Measurements from ENCODE around the gene COL27A1. TPM values are rescaled to one million over a fixed set of nuclear protein-coding genes. Genes with fewer than 3 reads are reported as not detected.
A peak's percentile ranks its signal among the peaks of the same experiment; 100 is the strongest.

The COL27A1 gene
- total and polyA plus RNA-seq, 8 donors, result 15.8 to 180 (median 147) TPM

DNA sequence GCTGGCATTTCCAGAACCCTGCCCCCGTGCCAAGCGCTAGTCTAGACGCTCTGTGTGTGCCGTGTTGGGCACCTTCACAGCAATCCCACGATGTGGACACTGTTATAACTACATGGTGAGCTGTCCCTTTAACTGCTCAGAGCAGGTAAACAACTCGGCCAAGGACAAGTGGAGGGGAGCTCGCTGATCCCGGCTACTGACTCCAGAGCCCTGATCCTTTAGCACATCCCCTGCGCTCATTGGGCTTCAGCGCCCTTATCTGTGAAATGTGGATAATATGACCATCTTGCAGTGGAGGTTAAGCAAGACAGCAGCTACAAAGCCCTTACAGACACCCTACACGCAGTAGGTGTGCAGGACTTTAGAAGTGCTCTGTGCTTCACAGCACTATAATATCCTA, 190.8 kb downstream of the COL27A1 start:
- Histone ChIP-seq H3K27ac (no peak overlapping the region), H3K27me3 (no peaks in the 10 kb centered on the region), H3K36me3 (peaks cover 0 to 100% of the 10 kb centered on the region in 2 donors), H3K9me3 (no peaks in the 10 kb centered on the region), H3K4me3 (no peak overlapping the region), H3K4me1 (peaks cover 10 to 21% of the 10 kb centered on the region in 2 donors)
- intact Hi-C loops (cut with DNase I), result no loop called here
- no peak for ATAC-seq
- DNase-seq, result no peak
- no peak for TF ChIP-seq CTCF (IDR thresholded peaks at IDR 0.05)

- intact Hi-C loops (cut with DNase I), result no loop called here
- H3K27me3 ChIP-seq, result no peaks in the 10 kb centered on the region
- ATAC-seq (no peak), DNase-seq (no peak)
- H3K9me3 ChIP-seq, result no peaks in the 10 kb centered on the region
- peaks cover 0 to 100% of the 10 kb centered on the region in 2 donors for H3K36me3 ChIP-seq
- no peak overlapping the region for H3K4me3 ChIP-seq
- peaks cover 10 to 24% of the 10 kb centered on the region in 2 donors for H3K4me1 ChIP-seq
- TF ChIP-seq CTCF (IDR thresholded peaks at IDR 0.05), result no peak
- no peak overlapping the region for H3K27ac ChIP-seq
Measured at GRCh38 chr9:114347675-114348074, 192.3 kb downstream of the COL27A1 start.

GRCh38 chr9:114348261-114348905, 193.0 kb downstream of the COL27A1 start:
- no peak for TF ChIP-seq CTCF (IDR thresholded peaks at IDR 0.05)
- peaks cover 0 to 100% of the 10 kb centered on the region in 2 donors for H3K36me3 ChIP-seq
- no peak overlapping the region for H3K4me3 ChIP-seq
- peaks cover 10 to 24% of the 10 kb centered on the region in 2 donors for H3K4me1 ChIP-seq
- H3K27ac ChIP-seq, result peak overlapping the region; percentile 49 to 60
- intact Hi-C loops (cut with DNase I), result no loop called here
- no peak for ATAC-seq
- no peak for DNase-seq
- no peaks in the 10 kb centered on the region for H3K27me3 ChIP-seq
- H3K9me3 ChIP-seq, result no peaks in the 10 kb centered on the region

DNA sequence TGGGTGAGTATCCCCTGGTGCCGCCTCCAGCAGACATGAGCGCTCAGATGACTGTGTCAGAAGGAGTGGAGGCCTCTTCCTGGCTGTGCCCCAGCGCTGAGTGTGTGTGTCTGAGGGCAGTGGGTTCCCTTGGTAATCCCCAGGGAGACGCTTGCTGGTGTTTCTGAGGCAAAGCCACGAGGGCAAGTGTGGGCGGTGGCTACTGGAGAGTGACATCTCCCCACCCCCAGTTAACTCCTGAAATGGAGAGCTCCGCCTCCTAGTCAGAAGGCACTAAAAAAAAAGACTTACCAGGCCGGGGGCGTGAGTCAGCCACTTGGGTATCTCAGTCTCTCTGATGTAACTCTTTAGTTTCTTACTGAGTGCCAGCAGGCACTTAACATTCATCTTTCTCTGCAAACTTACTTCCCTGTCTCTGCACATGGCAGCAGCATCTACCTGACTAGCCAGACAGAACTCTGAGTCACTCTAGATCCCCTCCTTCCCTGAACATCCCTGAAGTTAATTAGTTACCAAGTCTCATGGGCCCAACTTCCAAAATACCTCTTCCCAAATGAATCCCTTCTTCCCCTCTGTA, 193.7 kb downstream of the COL27A1 start:
- peaks cover 10 to 24% of the 10 kb centered on the region in 2 donors for H3K4me1 ChIP-seq
- peak overlapping the region; percentile 49 to 60 for H3K27ac ChIP-seq
- ATAC-seq, result peak; percentile 96
- DNase-seq, result peak in 3 of 4 donors; percentile 59 to 92 (median 89)
- no peaks in the 10 kb centered on the region for H3K9me3 ChIP-seq
- no peaks in the 10 kb centered on the region for H3K27me3 ChIP-seq
- H3K4me3 ChIP-seq, result no peak overlapping the region
- TF ChIP-seq CTCF (IDR thresholded peaks at IDR 0.05), result no peak
- intact Hi-C loops (cut with DNase I), result no loop called here
- H3K36me3 ChIP-seq, result peaks cover 0 to 100% of the 10 kb centered on the region in 2 donors

DNA sequence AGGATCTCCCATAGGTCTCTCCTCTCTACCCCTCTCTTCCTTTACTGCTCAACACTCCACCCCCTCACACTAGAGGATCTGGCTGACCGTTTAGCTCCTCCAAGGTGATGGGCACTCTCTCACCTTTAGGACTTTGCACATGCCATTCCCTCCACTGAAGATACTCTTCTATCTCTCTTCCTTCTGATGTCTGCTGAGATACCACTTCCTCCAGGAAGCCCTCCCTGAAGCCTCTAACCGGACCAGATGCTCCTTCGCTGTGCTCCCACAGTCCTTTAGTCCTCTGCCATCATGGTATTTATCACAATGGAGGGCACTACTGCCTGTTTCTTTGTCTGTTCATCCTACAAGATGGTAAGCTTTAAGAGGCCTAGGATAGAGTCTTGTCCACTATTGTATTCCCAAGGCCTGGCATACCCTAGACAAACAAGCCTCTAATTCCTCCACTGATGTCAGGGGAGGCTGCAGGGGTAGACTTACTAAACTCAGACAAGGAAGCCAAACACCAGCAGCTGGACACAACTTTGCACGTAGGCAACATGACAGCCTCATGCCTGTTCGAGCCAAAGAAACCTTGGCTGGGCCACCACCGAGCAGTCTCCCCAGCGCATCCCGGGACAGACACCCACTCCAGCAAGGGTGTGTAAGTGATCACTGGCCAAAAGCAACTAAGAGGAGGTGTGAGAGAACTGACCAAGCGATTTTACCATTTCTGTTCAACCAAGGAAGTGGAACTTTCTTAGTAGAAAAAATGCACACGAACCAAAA, 194.6 kb downstream of the COL27A1 start:
- Histone ChIP-seq H3K36me3 (peaks cover 0 to 100% of the 10 kb centered on the region in 2 donors), H3K9me3 (no peaks in the 10 kb centered on the region), H3K4me1 (peaks cover 10 to 24% of the 10 kb centered on the region in 2 donors), H3K27me3 (no peaks in the 10 kb centered on the region), H3K27ac (peak overlapping the region; percentile 22 to 60), H3K4me3 (no peak overlapping the region)
- no peak for ATAC-seq
- no peak for TF ChIP-seq CTCF (IDR thresholded peaks at IDR 0.05)
- no peak for DNase-seq
- intact Hi-C loops (cut with DNase I), result no loop called here
